ENCODE results near the gene RMND1. TPM values are rescaled to one million over a fixed set of nuclear protein-coding genes. Genes with fewer than 3 reads are reported as not detected.

Gene RMND1
- total and polyA plus RNA-seq, 2 of the 13 experiments (the other 11 are each of a cell fraction or from before 2014, with no cell fraction given): 34.0 to 72.5 TPM

DNA sequence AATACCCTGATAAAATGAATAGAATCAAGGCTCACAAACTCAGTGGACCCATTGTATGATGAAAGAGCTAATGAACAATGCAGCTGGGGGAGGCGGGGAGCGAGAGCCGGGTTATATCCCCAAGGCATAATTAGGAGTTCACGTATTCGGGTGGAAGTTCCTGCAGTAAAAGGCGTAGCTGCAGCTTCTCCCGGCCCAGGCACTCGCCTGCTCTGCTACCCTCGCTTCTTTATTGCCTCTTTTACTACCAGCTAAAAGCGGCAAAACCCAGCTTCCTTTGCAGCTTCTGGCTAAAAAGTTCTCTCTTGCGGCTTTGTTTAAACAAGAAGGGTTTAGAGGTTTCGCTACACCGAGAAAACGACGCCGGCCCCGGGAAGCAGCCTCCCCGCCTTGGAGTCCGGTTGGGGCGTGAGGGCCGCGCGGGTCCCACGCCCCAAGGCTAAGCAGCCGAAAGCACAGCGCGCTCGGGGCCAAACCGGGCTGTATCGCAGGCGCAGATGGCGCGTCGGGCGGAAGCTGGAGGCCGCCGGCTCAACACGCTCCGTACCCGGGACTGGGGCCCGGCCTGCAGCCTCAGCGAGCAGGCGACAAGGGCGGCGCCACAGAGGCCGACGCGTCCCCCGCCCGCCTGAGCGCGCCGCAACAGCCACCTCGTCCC is 62.2 kb downstream of the RMND1 start:
- 1% methylated on average over 45 of the region's 54 CpGs for WGBS (ENCODE audit: low lambda C conversion rate)
- in situ Hi-C loops (cut with HindIII; ENCODE audit: extremely low pct_ligation_motif_present, low pct_unique_long_range_greater_than_20kb): no loop called here
- peak; percentile 48; the same call in 1 of the 2 replicates for TF ChIP-seq MIER3 (CRISPR knock-in tag; IDR thresholded peaks at IDR 0.05; ENCODE audit: borderline replicate concordance)
- TF ChIP-seq ZC3H13 (CRISPR knock-in tag; IDR thresholded peaks at IDR 0.05): peak; percentile 87; the same call in 1 of the 2 replicates
- TF ChIP-seq ZMYM2 (CRISPR knock-in tag; IDR thresholded peaks at IDR 0.05): no peak
- peak; percentile 99 for TF ChIP-seq PHF8 (CRISPR knock-in tag; IDR thresholded peaks at IDR 0.05)
- TF ChIP-seq ZNF598 (CRISPR knock-in tag; IDR thresholded peaks at IDR 0.05; ENCODE audit: borderline replicate concordance): peak; percentile 86; the same call in 1 of the 2 replicates
- TF ChIP-seq KDM5A (IDR thresholded peaks at IDR 0.05; ENCODE audit: borderline replicate concordance, low read length): 0 out of 2 replicates have a peak, but pooled peaks have one; percentile 47
- peak; percentile 85; the same call in 1 of the 2 replicates for TF ChIP-seq ZNF776 (CRISPR knock-in tag; IDR thresholded peaks at IDR 0.05)
- TF ChIP-seq NFKBIZ (CRISPR knock-in tag; IDR thresholded peaks at IDR 0.05): peak; percentile 56
- TF ChIP-seq NFKB2 (CRISPR knock-in tag; IDR thresholded peaks at IDR 0.05; ENCODE audit: borderline replicate concordance): peak; percentile 84; the same call in 1 of the 2 replicates
- TF ChIP-seq, protein P1, sequence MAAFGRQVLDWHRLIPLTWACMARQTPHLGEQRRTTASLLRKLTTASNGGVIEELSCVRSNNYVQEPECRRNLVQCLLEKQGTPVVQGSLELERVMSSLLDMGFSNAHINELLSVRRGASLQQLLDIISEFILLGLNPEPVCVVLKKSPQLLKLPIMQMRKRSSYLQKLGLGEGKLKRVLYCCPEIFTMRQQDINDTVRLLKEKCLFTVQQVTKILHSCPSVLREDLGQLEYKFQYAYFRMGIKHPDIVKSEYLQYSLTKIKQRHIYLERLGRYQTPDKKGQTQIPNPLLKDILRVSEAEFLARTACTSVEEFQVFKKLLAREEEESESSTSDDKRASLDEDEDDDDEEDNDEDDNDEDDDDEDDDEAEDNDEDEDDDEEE (CRISPR knock-in tag; IDR thresholded peaks at IDR 0.05): 0 out of 2 replicates have a peak, but pooled peaks have one; percentile 22
- peak; percentile 84 for TF ChIP-seq HES4 (CRISPR knock-in tag; IDR thresholded peaks at IDR 0.05; ENCODE audit: borderline replicate concordance)
- peak; percentile 65 for TF ChIP-seq RAD21 (CRISPR knock-in tag; IDR thresholded peaks at IDR 0.05)
- peak; percentile 26; the same call in 1 of the 2 replicates for TF ChIP-seq ZKSCAN8 (CRISPR knock-in tag; IDR thresholded peaks at IDR 0.05; ENCODE audit: borderline replicate concordance)
- TF ChIP-seq ZNF431 (CRISPR knock-in tag; IDR thresholded peaks at IDR 0.05; ENCODE audit: borderline replicate concordance, low read depth): peak; percentile 61
- TF ChIP-seq TBX3 (IDR thresholded peaks at IDR 0.05; ENCODE audit: borderline replicate concordance): no peak
- TF ChIP-seq, protein P2, sequence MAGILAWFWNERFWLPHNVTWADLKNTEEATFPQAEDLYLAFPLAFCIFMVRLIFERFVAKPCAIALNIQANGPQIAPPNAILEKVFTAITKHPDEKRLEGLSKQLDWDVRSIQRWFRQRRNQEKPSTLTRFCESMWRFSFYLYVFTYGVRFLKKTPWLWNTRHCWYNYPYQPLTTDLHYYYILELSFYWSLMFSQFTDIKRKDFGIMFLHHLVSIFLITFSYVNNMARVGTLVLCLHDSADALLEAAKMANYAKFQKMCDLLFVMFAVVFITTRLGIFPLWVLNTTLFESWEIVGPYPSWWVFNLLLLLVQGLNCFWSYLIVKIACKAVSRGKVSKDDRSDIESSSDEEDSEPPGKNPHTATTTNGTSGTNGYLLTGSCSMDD (CRISPR knock-in tag; IDR thresholded peaks at IDR 0.05): no peak
- peak; percentile 81; the same call in 1 of the 2 replicates for TF ChIP-seq GABPB1 (CRISPR knock-in tag; IDR thresholded peaks at IDR 0.05)
- peak; percentile 91; the same call in 1 of the 2 replicates for TF ChIP-seq TBP (CRISPR knock-in tag; IDR thresholded peaks at IDR 0.05)
- TF ChIP-seq ZSCAN31 (CRISPR knock-in tag; IDR thresholded peaks at IDR 0.05; ENCODE audit: low read depth): peak; percentile 88
- TF ChIP-seq KLF15 (CRISPR knock-in tag; IDR thresholded peaks at IDR 0.05; ENCODE audit: borderline replicate concordance): no peak; the same call in 1 of the 2 replicates
- TF ChIP-seq FOXM1 (CRISPR knock-in tag; IDR thresholded peaks at IDR 0.05): 0 out of 2 replicates have a peak, but pooled peaks have one; percentile 29
- TF ChIP-seq TGIF2 (CRISPR knock-in tag; IDR thresholded peaks at IDR 0.05): peak; percentile 60; the same call in 1 of the 2 replicates
- peak; percentile 74 for TF ChIP-seq RXRA (CRISPR knock-in tag; IDR thresholded peaks at IDR 0.05)
- TF ChIP-seq ETV6 (CRISPR knock-in tag; conservative IDR thresholded peaks at IDR 0.05): 0 out of 2 replicates have a peak, but pooled peaks have one; percentile 32

More for the DNA sequence above, 62.2 kb downstream of the RMND1 start:
- no TSS peak for BruUV-seq (replicated peaks)
- FAIRE-seq: no peak
- Histone ChIP-seq H3K27ac (ENCODE audit: extremely low read length, insufficient read depth, low read length) (peak overlapping the region; percentile 99), H3K4me2 (ENCODE audit: low read depth, low read length) (peak overlapping the region; percentile 84), H3K4me3 (replicated peaks in 1 of 3; ENCODE audit: insufficient read depth in 1 of 3, low read depth in 2 of 3, low read length in 3 of 3) (peak overlapping the region; percentile 91 to 98 (median 94)), H3K36me3 (replicated peaks in 1 of 2; ENCODE audit: control insufficient read depth in 1 of 2, insufficient read depth in 2 of 2, low read length in 2 of 2) (peaks cover 0 to 1% of the 10 kb centered on the region in 2 experiments; a peak in 1 of 5 replicates), H3K9me3 (ENCODE audit: low read length) (no peaks in the 10 kb centered on the region), H2AFZ (ENCODE audit: low read length) (no peak overlapping the region), H3K4me1 (ENCODE audit: insufficient read depth, low read length) (peaks cover 50% of the 10 kb centered on the region), H3K27me3 (ENCODE audit: control insufficient read depth in 1 of 2, insufficient read depth in 2 of 2, low read length in 2 of 2) (no peaks in the 10 kb centered on the region; a peak in 1 of 5 replicates), H3K9ac (ENCODE audit: insufficient read depth, low read depth, low read length) (peak overlapping the region; percentile 97), H4K20me1 (ENCODE audit: insufficient read depth, low read length) (peaks cover 24% of the 10 kb centered on the region), H3K79me2 (ENCODE audit: insufficient read depth, low read length) (peaks cover 75% of the 10 kb centered on the region)
- DNase-seq (ENCODE audit: low spot score): peak; percentile 64
- ChIA-PET CTCF (ENCODE audit: low intra/inter-chr PET ratio, low total read pairs) (no interaction called here), POLR2A (interaction anchor here (0.7 to 2.5 kb wide), 18 partner anchors 10 to 512 kb away, joined by 3 to 22 read pairs (median 3); partner anchors contain the start of gene RMND1)
- ATAC-seq: peak; percentile 88
- intact Hi-C loops (cut with micrococcal nuclease; ENCODE audit: unreplicated experiment): loop anchor here (1.0 to 10.0 kb wide), 4 partner anchors 17 to 1595 kb away; partner anchors contain the start of genes FBXO5 and RMND1

Measured in HepG2 (cell line).